GM19025 (cell line): Measurements from ENCODE around the gene MAP3K10.

Source experiments
- ATAC-seq: cut with Tn5 transposase; IDR thresholded peaks from one replicate; pipeline ENCODE4 v1.9.1; 2021; ENCODE audit warnings: mild to moderate bottlenecking, low read depth, moderate library complexity; ENCODE audit not compliant: unreplicated experiment

MAP3K10 gene

DNA sequence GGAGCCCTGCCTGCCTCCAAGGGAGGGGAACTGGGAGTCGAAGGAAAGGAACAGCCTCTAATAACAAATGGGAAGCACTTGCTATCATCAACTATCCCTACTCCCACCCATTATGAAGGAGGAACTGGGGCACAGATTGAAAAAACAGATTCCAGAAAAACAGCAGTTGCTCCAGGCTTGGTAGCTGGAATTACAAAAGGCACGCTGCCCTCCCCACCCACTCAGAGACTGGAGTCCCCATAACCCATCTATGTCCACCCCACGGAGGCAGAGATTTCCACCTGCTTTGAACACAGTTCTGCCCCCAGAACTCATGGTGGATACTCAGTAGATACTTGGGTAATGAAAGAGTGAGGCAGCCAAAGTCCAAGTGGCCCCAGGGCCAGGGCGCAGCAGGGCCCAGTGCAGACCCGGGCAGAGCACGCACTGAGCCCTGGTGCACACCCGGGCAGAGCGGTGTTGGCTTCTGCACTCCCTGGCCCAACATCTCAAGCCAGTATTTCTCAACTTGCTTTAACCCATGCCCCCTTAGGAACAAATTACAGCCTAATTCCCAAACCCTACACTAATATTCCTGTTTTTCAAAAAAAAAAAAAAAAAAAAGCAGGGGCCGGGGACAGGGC lies 54.4 kb downstream of the MAP3K10 start:
- ATAC-seq = no peak

DNA sequence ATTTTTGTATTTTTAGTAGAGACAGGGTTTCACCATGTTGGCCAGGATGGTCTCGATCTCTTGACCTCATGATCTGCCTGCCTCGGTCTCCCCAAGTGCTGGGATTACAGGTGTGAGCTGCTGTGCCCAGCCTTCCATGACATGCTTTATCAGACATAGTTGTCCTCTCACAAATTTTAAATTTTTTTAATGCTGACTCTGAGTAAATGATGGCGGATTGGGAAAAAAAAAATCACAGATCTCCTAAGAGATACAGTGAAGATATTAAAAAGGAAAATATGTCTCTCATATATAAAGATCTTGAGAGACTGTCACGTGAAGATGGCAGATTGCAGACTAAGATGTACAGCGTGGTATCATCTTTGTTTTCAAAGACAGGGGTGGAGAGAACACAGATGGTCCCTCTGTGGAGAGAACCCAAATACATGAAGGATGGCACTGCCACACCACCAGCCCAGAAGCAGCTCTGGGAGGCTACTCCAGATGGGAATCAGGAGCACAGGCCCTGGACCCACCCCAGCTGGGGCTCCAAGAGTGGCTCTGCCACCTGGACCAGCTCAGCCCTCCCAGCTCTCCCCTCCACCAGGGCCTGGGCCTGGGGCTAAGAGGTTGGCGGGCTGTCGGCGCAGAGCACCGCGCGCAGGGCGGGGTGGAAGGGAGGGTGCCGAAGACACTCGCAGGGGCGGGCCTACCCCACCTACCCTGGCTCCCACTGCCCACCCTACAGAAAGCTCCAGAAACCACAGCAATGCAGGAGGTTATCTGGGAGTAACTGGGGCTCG lies 55.3 kb downstream of the MAP3K10 start:
- no peak for ATAC-seq

DNA sequence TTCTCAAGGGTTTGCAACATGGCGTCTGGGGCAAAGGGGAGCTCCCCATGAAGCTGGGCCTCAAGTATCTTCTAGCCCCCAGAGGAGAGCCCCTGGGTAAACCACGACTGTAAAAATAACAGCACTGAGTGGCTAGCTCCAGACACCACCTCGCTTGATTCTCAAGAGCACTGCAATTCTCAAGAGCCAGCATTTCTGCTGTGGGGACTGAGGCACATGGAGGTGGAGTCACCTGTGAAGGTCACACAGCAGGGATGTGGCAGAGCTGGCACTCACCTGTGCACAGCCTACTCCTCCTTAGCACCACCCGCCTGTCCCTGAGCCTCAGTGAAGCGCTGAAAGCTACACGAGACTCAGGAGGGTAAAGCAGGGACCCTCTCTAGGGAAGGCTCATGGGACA lies 56.0 kb downstream of the MAP3K10 start:
- ATAC-seq = no peak

- ATAC-seq = no peak
Measured at GRCh38 chr19:40247735-40248262, 56.6 kb downstream of the MAP3K10 start.

- ATAC-seq = no peak
Measured at GRCh38 chr19:40249201-40249600, 58.0 kb downstream of the MAP3K10 start.

DNA sequence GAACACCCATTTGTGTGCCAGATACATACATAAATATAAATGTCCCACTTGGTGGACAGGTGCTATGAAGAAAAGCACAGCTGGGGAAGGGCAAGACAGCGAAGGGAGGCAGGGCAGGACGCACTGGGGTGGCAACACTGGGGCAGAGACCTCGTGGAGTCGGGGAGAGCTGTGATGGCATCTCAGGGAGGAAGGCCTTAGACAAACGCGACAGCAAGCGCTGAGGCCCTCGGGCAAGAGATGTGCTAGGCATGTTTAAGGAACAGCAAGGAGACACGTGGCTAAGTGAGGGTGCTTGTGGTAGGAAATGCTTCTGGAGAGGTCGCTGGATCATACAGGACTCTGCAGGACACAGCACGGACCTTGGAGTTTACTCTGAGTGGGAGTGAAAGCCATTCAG lies 58.6 kb downstream of the MAP3K10 start:
- ATAC-seq = no peak

DNA sequence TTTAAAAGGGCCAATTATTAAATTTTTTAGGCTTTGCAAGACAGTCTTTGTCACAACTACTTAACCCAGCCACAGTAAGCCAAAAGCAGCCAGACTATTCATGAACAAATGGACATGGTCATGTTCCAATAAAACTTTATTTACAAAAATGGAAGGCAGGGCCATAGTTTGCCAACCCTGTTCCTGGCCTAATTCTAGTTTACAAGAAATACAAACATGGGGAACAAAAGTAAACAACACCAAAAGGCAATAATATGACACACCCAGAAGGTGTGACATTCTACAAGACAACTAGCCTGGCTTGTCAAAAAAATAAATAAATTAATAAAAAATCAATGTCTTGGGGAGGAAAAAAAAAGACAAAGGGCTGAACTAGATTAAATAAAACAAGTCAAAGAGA lies 60.0 kb downstream of the MAP3K10 start:
- ATAC-seq = no peak

DNA sequence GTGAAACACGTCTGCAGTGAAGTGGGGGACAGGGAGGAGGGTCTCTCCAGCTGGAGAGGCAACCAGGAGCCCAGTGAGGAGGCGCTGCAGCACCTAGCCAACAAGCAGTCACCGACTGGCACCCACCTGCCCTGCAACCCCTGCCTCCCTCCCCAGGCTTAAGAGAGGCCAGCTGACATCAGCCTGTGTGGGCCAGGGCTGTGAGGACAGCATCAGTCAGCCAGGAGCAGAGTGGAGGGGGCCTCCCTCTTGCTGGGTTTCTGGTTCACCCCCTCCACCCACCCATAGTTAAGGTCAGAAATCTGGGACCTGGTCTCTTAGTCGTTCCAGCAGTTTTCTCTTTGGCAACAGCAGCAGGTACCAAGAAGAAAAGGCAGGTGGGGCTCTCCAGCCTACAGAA lies 60.8 kb downstream of the MAP3K10 start:
- ATAC-seq = no peak

GRCh38 chr19:40252395-40252794 lies 61.2 kb downstream of the MAP3K10 start:
- ATAC-seq = no peak

DNA sequence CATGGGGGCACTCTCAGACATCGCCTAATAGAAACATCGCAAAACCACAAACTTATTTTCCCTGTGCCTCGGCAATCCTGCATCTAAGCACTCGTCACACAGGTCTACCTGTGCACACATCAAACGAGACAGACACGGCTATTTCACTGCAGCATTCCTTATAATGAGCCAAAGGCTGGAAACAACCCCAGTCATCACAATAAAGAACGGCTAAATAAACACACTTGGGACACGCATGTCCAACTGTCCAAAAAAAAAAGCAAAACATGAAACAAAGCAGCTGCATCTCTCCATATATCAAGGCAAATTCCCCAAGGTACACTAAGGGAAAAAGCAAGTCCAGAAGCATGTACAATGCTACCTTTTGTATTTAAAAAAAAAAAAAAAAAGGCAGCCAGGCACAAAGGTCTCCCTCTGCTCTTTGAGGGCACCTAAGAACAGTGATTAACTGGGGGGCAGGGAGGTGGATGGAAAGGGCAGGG lies 62.4 kb downstream of the MAP3K10 start:
- ATAC-seq = no peak

GRCh38 chr19:40254714-40255418 lies 63.6 kb downstream of the MAP3K10 start:
- no peak for ATAC-seq

- ATAC-seq = no peak
Measured at GRCh38 chr19:40255619-40256166, 64.5 kb downstream of the MAP3K10 start.

- ATAC-seq = no peak
Measured at GRCh38 chr19:40256512-40256911, 65.3 kb downstream of the MAP3K10 start.

- ATAC-seq = no peak
Measured at GRCh38 chr19:40257096-40257517, 65.9 kb downstream of the MAP3K10 start.

GRCh38 chr19:40261631-40262030 lies 70.4 kb downstream of the MAP3K10 start:
- no peak for ATAC-seq

- ATAC-seq = no peak
Measured at GRCh38 chr19:40262422-40262821, 71.2 kb downstream of the MAP3K10 start.

- ATAC-seq = no peak
Measured at GRCh38 chr19:40263440-40264313, 72.5 kb downstream of the MAP3K10 start.

- no peak for ATAC-seq
Measured at GRCh38 chr19:40264314-40265054, 73.3 kb downstream of the MAP3K10 start.
